ENCODE measurements around the gene AK8. TPM values are rescaled to one million over a fixed set of nuclear protein-coding genes. Genes with fewer than 3 reads are reported as not detected.
"Not testable (repeated sequence)": the region's sequence is repeated elsewhere in the genome, so short reads cannot be mapped to it uniquely, and the experiment has no call there.

Gene AK8
- total RNA-seq, 1 donor = 0.18 TPM

GRCh38 chr9:132725306-132725705 is 152.8 kb downstream of the AK8 start:
- no peak for DNase-seq (ENCODE audit: low read depth)
- no peak for TF ChIP-seq CTCF (IDR thresholded peaks at IDR 0.05; ENCODE audit: insufficient read depth, low read length)
- no peak overlapping the region for H3K4me3 ChIP-seq (ENCODE audit: low read depth, low read length)

GRCh38 chr9:132723809-132724208 is 154.3 kb downstream of the AK8 start:
- H3K4me3 ChIP-seq (ENCODE audit: low read depth, low read length) = no peak overlapping the region
- TF ChIP-seq CTCF (IDR thresholded peaks at IDR 0.05; ENCODE audit: insufficient read depth, low read length) = no peak
- no peak for DNase-seq (ENCODE audit: low read depth)

- DNase-seq (ENCODE audit: low read depth) = no peak
- no peak for TF ChIP-seq CTCF (IDR thresholded peaks at IDR 0.05; ENCODE audit: insufficient read depth, low read length)
Observed at GRCh38 chr9:132722564-132723065, 155.5 kb downstream of the AK8 start.

GRCh38 chr9:132721661-132722060 is 156.4 kb downstream of the AK8 start:
- no peak overlapping the region for H3K4me3 ChIP-seq (ENCODE audit: low read depth, low read length)
- no peak for TF ChIP-seq CTCF (IDR thresholded peaks at IDR 0.05; ENCODE audit: insufficient read depth, low read length)
- no peak for DNase-seq (ENCODE audit: low read depth)

More at GRCh38 chr9:132722564-132723065, 155.5 kb downstream of the AK8 start:
- H3K4me3 ChIP-seq (ENCODE audit: low read depth, low read length) = no peak overlapping the region

GRCh38 chr9:132718381-132718928 is 159.6 kb downstream of the AK8 start:
- not testable (repeated sequence) for DNase-seq (ENCODE audit: low read depth); H3K4me3 ChIP-seq (ENCODE audit: low read depth, low read length)

GRCh38 chr9:132717326-132717945 is 160.6 kb downstream of the AK8 start:
- no peak for TF ChIP-seq CTCF (IDR thresholded peaks at IDR 0.05; ENCODE audit: insufficient read depth, low read length)
- H3K4me3 ChIP-seq (ENCODE audit: low read depth, low read length) = no peak overlapping the region
- DNase-seq (ENCODE audit: low read depth) = peak; percentile 2

GRCh38 chr9:132716007-132716406 is 162.1 kb downstream of the AK8 start:
- TF ChIP-seq CTCF (IDR thresholded peaks at IDR 0.05; ENCODE audit: insufficient read depth, low read length) = no peak
- H3K4me3 ChIP-seq (ENCODE audit: low read depth, low read length) = no peak overlapping the region
- DNase-seq (ENCODE audit: low read depth) = no peak
